ENCODE results near the gene CHD1. TPM values are rescaled to one million over a fixed set of nuclear protein-coding genes. Genes with fewer than 3 reads are reported as not detected.

CHD1 gene
- total and polyA plus RNA-seq, 2 of the 13 experiments (the other 11 are each of a cell fraction or from before 2014, with no cell fraction given): 22.8 to 55.9 TPM

- TF ChIP-seq, protein P1, sequence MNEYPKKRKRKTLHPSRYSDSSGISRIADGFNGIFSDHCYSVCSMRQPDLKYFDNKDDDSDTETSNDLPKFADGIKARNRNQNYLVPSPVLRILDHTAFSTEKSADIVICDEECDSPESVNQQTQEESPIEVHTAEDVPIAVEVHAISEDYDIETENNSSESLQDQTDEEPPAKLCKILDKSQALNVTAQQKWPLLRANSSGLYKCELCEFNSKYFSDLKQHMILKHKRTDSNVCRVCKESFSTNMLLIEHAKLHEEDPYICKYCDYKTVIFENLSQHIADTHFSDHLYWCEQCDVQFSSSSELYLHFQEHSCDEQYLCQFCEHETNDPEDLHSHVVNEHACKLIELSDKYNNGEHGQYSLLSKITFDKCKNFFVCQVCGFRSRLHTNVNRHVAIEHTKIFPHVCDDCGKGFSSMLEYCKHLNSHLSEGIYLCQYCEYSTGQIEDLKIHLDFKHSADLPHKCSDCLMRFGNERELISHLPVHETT (CRISPR knock-in tag; conservative IDR thresholded peaks at IDR 0.05): peak; percentile 79
- TF ChIP-seq FOXK1 (CRISPR knock-in tag; IDR thresholded peaks at IDR 0.05; ENCODE audit: borderline replicate concordance, low read depth) (peak; percentile 69), ZBTB44 (CRISPR knock-in tag; IDR thresholded peaks at IDR 0.05) (no peak), MAFK (conservative IDR thresholded peaks at IDR 0.05 in 1 of 2, IDR thresholded peaks at IDR 0.05 in 1 of 2; ENCODE audit: low read length in 2 of 2) (no peak), AGO2 (optimal IDR thresholded peaks at IDR 0.05; ENCODE audit: low read depth, low read length) (peak; percentile 94), EP300 (IDR thresholded peaks at IDR 0.05; ENCODE audit: low read depth in 2 of 2, low read length in 2 of 2) (peak in 1 of 2 experiments; percentile 38; a peak in 1 of 4 replicates), EP300 (CRISPR knock-in tag; IDR thresholded peaks at IDR 0.05; ENCODE audit: borderline replicate concordance) (peak; percentile 56), SOX13 (IDR thresholded peaks at IDR 0.05) (no peak), SOX13 (CRISPR knock-in tag; conservative IDR thresholded peaks at IDR 0.05 in 1 of 2, IDR thresholded peaks at IDR 0.05 in 1 of 2) (no peak; a peak in 1 of 4 replicates), SALL1 (CRISPR knock-in tag; IDR thresholded peaks at IDR 0.05) (peak; percentile 93), SKI (IDR thresholded peaks at IDR 0.05; ENCODE audit: partially characterized antibody) (peak; percentile 49), ZNF10 (CRISPR knock-in tag; IDR thresholded peaks at IDR 0.05; ENCODE audit: borderline replicate concordance, low read depth) (no peak), MBNL3 (CRISPR knock-in tag; conservative IDR thresholded peaks at IDR 0.05) (no peak), MEF2D (CRISPR knock-in tag; IDR thresholded peaks at IDR 0.05) (peak; percentile 59; the same call in 1 of the 2 replicates), ZXDC (CRISPR knock-in tag; IDR thresholded peaks at IDR 0.05) (peak; percentile 68; the same call in 1 of the 2 replicates), GABPA (IDR thresholded peaks at IDR 0.05; ENCODE audit: low read depth, low read length) (no peak), GABPA (CRISPR knock-in tag; IDR thresholded peaks at IDR 0.05; ENCODE audit: low read depth) (peak; percentile 50; the same call in 1 of the 2 replicates)
- TF ChIP-seq, protein P2, sequence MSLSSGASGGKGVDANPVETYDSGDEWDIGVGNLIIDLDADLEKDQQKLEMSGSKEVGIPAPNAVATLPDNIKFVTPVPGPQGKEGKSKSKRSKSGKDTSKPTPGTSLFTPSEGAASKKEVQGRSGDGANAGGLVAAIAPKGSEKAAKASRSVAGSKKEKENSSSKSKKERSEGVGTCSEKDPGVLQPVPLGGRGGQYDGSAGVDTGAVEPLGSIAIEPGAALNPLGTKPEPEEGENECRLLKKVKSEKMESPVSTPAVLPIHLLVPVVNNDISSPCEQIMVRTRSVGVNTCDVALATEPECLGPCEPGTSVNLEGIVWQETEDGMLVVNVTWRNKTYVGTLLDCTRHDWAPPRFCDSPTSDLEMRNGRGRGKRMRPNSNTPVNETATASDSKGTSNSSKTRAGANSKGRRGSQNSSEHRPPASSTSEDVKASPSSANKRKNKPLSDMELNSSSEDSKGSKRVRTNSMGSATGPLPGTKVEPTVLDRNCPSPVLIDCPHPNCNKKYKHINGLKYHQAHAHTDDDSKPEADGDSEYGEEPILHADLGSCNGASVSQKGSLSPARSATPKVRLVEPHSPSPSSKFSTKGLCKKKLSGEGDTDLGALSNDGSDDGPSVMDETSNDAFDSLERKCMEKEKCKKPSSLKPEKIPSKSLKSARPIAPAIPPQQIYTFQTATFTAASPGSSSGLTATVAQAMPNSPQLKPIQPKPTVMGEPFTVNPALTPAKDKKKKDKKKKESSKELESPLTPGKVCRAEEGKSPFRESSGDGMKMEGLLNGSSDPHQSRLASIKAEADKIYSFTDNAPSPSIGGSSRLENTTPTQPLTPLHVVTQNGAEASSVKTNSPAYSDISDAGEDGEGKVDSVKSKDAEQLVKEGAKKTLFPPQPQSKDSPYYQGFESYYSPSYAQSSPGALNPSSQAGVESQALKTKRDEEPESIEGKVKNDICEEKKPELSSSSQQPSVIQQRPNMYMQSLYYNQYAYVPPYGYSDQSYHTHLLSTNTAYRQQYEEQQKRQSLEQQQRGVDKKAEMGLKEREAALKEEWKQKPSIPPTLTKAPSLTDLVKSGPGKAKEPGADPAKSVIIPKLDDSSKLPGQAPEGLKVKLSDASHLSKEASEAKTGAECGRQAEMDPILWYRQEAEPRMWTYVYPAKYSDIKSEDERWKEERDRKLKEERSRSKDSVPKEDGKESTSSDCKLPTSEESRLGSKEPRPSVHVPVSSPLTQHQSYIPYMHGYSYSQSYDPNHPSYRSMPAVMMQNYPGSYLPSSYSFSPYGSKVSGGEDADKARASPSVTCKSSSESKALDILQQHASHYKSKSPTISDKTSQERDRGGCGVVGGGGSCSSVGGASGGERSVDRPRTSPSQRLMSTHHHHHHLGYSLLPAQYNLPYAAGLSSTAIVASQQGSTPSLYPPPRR (CRISPR knock-in tag; IDR thresholded peaks at IDR 0.05; ENCODE audit: borderline replicate concordance): peak; percentile 66; the same call in 1 of the 2 replicates
Observed at GRCh38 chr5:98928873-98929709, at the start of gene CHD1 (continued).

Measured in HepG2 (cell line).